K562 (cell line): ENCODE measurements around the gene CCT5.

Source experiments
- CBX8 ChIP-seq: fragments of 200-600 bp; sonication (generic); IDR thresholded peaks from 2 replicates; pipeline ENCODE4 v1.6.1; 2012; ENCODE audit warnings: borderline replicate concordance, mixed run types, low read depth, mild to moderate bottlenecking, moderate library complexity, mixed read lengths, low read length, control low read depth, inconsistent platforms; ENCODE audit not compliant: poor library complexity, severe bottlenecking; ENCODE audit errors: extremely low read depth
- GTF2F1 ChIP-seq: IDR thresholded peaks from 2 replicates; pipeline ENCODE4 v1.6.1; 2011; ENCODE audit warnings: low read depth, low read length, improper control_type of control experiment
- HDAC2 ChIP-seq: fragments of 450-650 bp; IDR thresholded peaks from 2 replicates; pipeline ENCODE4 v1.6.1; 2016; ENCODE audit warnings: mild to moderate bottlenecking
- HIVEP1 ChIP-seq: fragments of 250-450 bp; sonication (Bioruptor Pico); IDR thresholded peaks from 2 replicates; pipeline ENCODE4 v1.4.0; 2020; ENCODE audit warnings: mild to moderate bottlenecking
- POLR2A ChIP-seq: fragments of 450-650 bp; conservative IDR thresholded peaks from 2 replicates; pipeline ENCODE4 v1.6.1; 2016
- POLR2AphosphoS5 ChIP-seq: IDR thresholded peaks from 2 replicates; pipeline ENCODE4 v1.6.1; 2011; ENCODE audit warnings: mild to moderate bottlenecking, low read depth, low read length, moderate library complexity; ENCODE audit not compliant: control insufficient read depth, insufficient read depth
- SMAD4 ChIP-seq: fragments of 250-450 bp; sonication (Bioruptor Pico); conservative IDR thresholded peaks from 2 replicates; pipeline ENCODE4 v1.8.0; 2021; ENCODE audit warnings: inconsistent platforms, mild to moderate bottlenecking, moderate library complexity
- TAF1 ChIP-seq: IDR thresholded peaks from 2 replicates; pipeline ENCODE4 v1.6.1; 2011; ENCODE audit warnings: mild to moderate bottlenecking, low read length, moderate library complexity; ENCODE audit not compliant: insufficient read depth, control insufficient read depth, severe bottlenecking; ENCODE audit errors: extremely low read depth
- ZNF184 ChIP-seq: sonication (generic); formaldehyde crosslinking; IDR thresholded peaks from 2 replicates; pipeline ENCODE4 v1.5.0; 2020; ENCODE audit warnings: missing genetic modification reagents
- ZNF830 ChIP-seq: fragments of 250-450 bp; sonication (Bioruptor Pico); IDR thresholded peaks from 2 replicates; pipeline ENCODE4 v1.5.0; 2021; ENCODE audit warnings: mild to moderate bottlenecking
- TF ChIP-seq, protein P1 (sequence below): IDR thresholded peaks from 2 replicates; pipeline ENCODE4 v1.6.1; 2011; ENCODE audit not compliant: insufficient read length; ENCODE audit errors: extremely low read depth
- TF ChIP-seq, protein P2 (sequence below), 3 experiments: IDR thresholded peaks in 2 of 3; conservative IDR thresholded peaks in 1 of 3; 2 replicates each; pipeline ENCODE4 v1.5.1; 2011 to 2012; ENCODE audit warnings: low read length in 3 of 3, mild to moderate bottlenecking in 3 of 3, control low read depth in 2 of 3, improper control_type of control experiment in 1 of 3, inconsistent platforms in 1 of 3, low read depth in 1 of 3, mixed read lengths in 1 of 3, moderate library complexity in 1 of 3; ENCODE audit not compliant: insufficient read depth in 2 of 3
- TF ChIP-seq, protein P3 (sequence below): fragments of 250-450 bp; sonication (Bioruptor Pico); IDR thresholded peaks from 2 replicates; pipeline ENCODE4 v1.4.0; 2020; ENCODE audit warnings: mild to moderate bottlenecking
- TF ChIP-seq, protein P4 (sequence below): sonication (generic); formaldehyde crosslinking; IDR thresholded peaks from 2 replicates; pipeline ENCODE4 v1.9.0; 2022; ENCODE audit warnings: mild to moderate bottlenecking, missing genetic modification reagents

DNA sequence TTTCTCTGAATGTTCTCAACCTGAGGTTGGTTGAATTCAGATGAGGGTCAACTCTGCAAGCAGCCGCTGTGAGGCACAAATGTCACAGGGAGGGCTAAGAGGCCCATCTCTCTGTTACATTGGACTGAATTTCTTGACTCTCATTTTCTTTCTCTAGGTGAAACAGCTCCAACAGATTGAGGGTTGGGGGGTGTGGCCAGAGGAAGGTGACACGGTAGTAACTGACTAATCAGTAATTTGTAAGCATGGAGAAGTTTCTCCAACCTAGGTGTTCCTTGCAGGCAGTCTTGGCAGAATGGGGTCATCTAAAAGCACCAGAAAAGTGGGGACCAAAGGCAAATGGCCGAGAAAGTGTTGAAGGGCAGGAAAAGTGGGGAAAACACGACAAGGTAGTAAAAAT lies 16.8 kb downstream of the CCT5 start:
- no peak for TF ChIP-seq POLR2AphosphoS5
- TF ChIP-seq, protein P1, sequence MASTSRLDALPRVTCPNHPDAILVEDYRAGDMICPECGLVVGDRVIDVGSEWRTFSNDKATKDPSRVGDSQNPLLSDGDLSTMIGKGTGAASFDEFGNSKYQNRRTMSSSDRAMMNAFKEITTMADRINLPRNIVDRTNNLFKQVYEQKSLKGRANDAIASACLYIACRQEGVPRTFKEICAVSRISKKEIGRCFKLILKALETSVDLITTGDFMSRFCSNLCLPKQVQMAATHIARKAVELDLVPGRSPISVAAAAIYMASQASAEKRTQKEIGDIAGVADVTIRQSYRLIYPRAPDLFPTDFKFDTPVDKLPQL, result no peak
- TF ChIP-seq, protein P2, sequence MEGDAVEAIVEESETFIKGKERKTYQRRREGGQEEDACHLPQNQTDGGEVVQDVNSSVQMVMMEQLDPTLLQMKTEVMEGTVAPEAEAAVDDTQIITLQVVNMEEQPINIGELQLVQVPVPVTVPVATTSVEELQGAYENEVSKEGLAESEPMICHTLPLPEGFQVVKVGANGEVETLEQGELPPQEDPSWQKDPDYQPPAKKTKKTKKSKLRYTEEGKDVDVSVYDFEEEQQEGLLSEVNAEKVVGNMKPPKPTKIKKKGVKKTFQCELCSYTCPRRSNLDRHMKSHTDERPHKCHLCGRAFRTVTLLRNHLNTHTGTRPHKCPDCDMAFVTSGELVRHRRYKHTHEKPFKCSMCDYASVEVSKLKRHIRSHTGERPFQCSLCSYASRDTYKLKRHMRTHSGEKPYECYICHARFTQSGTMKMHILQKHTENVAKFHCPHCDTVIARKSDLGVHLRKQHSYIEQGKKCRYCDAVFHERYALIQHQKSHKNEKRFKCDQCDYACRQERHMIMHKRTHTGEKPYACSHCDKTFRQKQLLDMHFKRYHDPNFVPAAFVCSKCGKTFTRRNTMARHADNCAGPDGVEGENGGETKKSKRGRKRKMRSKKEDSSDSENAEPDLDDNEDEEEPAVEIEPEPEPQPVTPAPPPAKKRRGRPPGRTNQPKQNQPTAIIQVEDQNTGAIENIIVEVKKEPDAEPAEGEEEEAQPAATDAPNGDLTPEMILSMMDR (IDR thresholded peaks at IDR 0.05 in 2 of 3, conservative IDR thresholded peaks at IDR 0.05 in 1 of 3; ENCODE audit: insufficient read depth in 2 of 3, low read depth in 1 of 3, low read length in 3 of 3), result peak in 2 of 3 experiments; percentile 2 to 15; a peak in 2 of 6 replicates
- TF ChIP-seq HDAC2, result no peak
- TF ChIP-seq, protein P3, sequence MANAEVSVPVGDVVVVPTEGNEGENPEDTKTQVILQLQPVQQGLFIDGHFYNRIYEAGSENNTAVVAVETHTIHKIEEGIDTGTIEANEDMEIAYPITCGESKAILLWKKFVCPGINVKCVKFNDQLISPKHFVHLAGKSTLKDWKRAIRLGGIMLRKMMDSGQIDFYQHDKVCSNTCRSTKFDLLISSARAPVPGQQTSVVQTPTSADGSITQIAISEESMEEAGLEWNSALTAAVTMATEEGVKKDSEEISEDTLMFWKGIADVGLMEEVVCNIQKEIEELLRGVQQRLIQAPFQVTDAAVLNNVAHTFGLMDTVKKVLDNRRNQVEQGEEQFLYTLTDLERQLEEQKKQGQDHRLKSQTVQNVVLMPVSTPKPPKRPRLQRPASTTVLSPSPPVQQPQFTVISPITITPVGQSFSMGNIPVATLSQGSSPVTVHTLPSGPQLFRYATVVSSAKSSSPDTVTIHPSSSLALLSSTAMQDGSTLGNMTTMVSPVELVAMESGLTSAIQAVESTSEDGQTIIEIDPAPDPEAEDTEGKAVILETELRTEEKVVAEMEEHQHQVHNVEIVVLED (CRISPR knock-in tag), result no peak
- TF ChIP-seq, protein P4, sequence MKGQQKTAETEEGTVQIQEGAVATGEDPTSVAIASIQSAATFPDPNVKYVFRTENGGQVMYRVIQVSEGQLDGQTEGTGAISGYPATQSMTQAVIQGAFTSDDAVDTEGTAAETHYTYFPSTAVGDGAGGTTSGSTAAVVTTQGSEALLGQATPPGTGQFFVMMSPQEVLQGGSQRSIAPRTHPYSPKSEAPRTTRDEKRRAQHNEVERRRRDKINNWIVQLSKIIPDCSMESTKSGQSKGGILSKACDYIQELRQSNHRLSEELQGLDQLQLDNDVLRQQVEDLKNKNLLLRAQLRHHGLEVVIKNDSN (CRISPR knock-in tag), result no peak
- no peak for TF ChIP-seq ZNF830 (CRISPR knock-in tag)
- no peak for TF ChIP-seq TAF1
- TF ChIP-seq HIVEP1 (CRISPR knock-in tag), result no peak
- no peak for TF ChIP-seq GTF2F1
- TF ChIP-seq ZNF184, result no peak
- TF ChIP-seq SMAD4 (CRISPR knock-in tag), result no peak
- no peak for TF ChIP-seq CBX8
- peak; percentile 0; the same call in 1 of the 2 replicates for TF ChIP-seq POLR2A
